Measurements from ENCODE around the gene ACIN1. TPM values are rescaled to one million over a fixed set of nuclear protein-coding genes. Genes with fewer than 3 reads are reported as not detected.

Gene ACIN1
- total and polyA plus RNA-seq, 9 of the 15 experiments (the other 6 are each of a cell fraction or from before 2014, with no cell fraction given): 5.0 to 196 (median 129) TPM

GRCh38 chr14:23052182-23052623 is 42.7 kb downstream of the ACIN1 start (continued):
- peak; percentile 87 for TF ChIP-seq REST (IDR thresholded peaks at IDR 0.05; ENCODE audit: borderline replicate concordance)
- no peak for TF ChIP-seq REST (CRISPR knock-in tag; IDR thresholded peaks at IDR 0.05; ENCODE audit: low read depth)
- no peak for TF ChIP-seq XRCC3 (IDR thresholded peaks at IDR 0.05)
- TF ChIP-seq BDP1 (IDR thresholded peaks at IDR 0.05; ENCODE audit: insufficient read depth, insufficient read length): no peak
- TF ChIP-seq NBN (IDR thresholded peaks at IDR 0.05; ENCODE audit: low read depth): no peak
- TF ChIP-seq GABPB2 (CRISPR knock-in tag; conservative IDR thresholded peaks at IDR 0.05): no peak
- no peak for TF ChIP-seq MTF1 (CRISPR knock-in tag; IDR thresholded peaks at IDR 0.05; ENCODE audit: borderline replicate concordance)
- TF ChIP-seq BRCA1 (IDR thresholded peaks at IDR 0.05): no peak
- TF ChIP-seq BRCA1 (CRISPR knock-in tag; IDR thresholded peaks at IDR 0.05): no peak
- no peak for TF ChIP-seq KHSRP (IDR thresholded peaks at IDR 0.05)
- TF ChIP-seq KLF6 (CRISPR knock-in tag; IDR thresholded peaks at IDR 0.05; ENCODE audit: borderline replicate concordance): no peak
- no peak for TF ChIP-seq ZNF143 (CRISPR knock-in tag; IDR thresholded peaks at IDR 0.05)
- TF ChIP-seq ZNF695 (CRISPR knock-in tag; IDR thresholded peaks at IDR 0.05): no peak
- TF ChIP-seq SAFB (IDR thresholded peaks at IDR 0.05; ENCODE audit: borderline replicate concordance, low read depth, low read length): no peak
- TF ChIP-seq CREM (IDR thresholded peaks at IDR 0.05; ENCODE audit: low read depth): 0 out of 2 replicates have a peak, but pooled peaks have one; percentile 17
- no peak for TF ChIP-seq ESRRA (IDR thresholded peaks at IDR 0.05; ENCODE audit: borderline replicate concordance, low read depth)
- no peak for TF ChIP-seq E2F3 (CRISPR knock-in tag; IDR thresholded peaks at IDR 0.05)
- no peak for TF ChIP-seq PCBP2 (IDR thresholded peaks at IDR 0.05; ENCODE audit: low read depth, low read length, poor library complexity, severe bottlenecking)
- no peak for TF ChIP-seq KAT7 (CRISPR knock-in tag; IDR thresholded peaks at IDR 0.05; ENCODE audit: borderline replicate concordance)
- TF ChIP-seq ZEB2 (IDR thresholded peaks at IDR 0.05): no peak
- TF ChIP-seq ZNF280A (IDR thresholded peaks at IDR 0.05; ENCODE audit: low read depth, partially characterized antibody): no peak
- TF ChIP-seq TCF15 (CRISPR knock-in tag; IDR thresholded peaks at IDR 0.05): no peak
- TF ChIP-seq KAT2B (IDR thresholded peaks at IDR 0.05; ENCODE audit: low read depth, low read length): no peak

All from K562 (cell line).